Measurements from ENCODE around the gene CNTNAP2. TPM values are rescaled to one million over a fixed set of nuclear protein-coding genes. Genes with fewer than 3 reads are reported as not detected.

Gene CNTNAP2
- total and polyA plus RNA-seq, 7 experiments from 2014 or later = 0.02 to 0.48 (median 0.24) TPM; not detected in 2

DNA sequence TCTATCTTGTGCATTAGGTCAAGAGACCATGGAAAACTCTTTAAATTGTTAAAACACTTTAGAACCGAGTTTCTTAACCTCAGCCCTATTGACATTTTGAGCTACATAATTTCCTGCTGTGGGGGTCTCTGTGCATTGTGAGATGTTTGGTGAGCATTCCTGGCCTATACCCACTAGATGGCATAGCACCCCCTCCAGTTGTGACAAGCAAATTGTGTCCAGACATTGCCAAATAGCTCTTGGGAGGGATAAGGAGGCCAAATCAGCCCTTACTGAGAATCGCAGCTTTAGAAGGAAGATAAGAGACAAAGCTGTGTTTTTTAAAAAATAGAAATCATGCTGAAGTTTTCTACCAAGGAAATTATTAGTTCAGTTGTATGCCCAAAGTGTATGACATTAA, 1315.5 kb downstream of the CNTNAP2 start:
- intact Hi-C loops (cut with micrococcal nuclease) = no loop called here
- Histone ChIP-seq H3K4me3 (ENCODE audit: low read length) (no peak overlapping the region), H3K27ac (ENCODE audit: low read depth, low read length) (no peak overlapping the region), H3K27me3 (ENCODE audit: control insufficient read depth in 2 of 2, insufficient read depth in 2 of 2, low read length in 2 of 2) (no peaks in the 10 kb centered on the region), H3K9me3 (ENCODE audit: control insufficient read depth in 2 of 3, low read length in 3 of 3) (no peaks in the 10 kb centered on the region), H3K4me1 (ENCODE audit: control insufficient read depth in 2 of 2, insufficient read depth in 2 of 2, low read length in 2 of 2) (no peaks in the 10 kb centered on the region), H3K36me3 (ENCODE audit: control insufficient read depth in 2 of 3, insufficient read depth in 3 of 3, low read length in 3 of 3) (no peaks in the 10 kb centered on the region)
- Mint-ChIP-seq H3K27me3 (no peaks in the 10 kb centered on the region), H3K4me1 (no peaks in the 10 kb centered on the region), H3K9me3 (peaks cover 3 to 16% (median 4%) of the 10 kb centered on the region in 11 donors), H3K4me3 (no peak overlapping the region), H3K36me3 (no peaks in the 10 kb centered on the region), H3K27ac (no peak overlapping the region)
- no peak for ATAC-seq
- ChIA-PET POLR2A (no interaction called here), CTCF (no interaction called here)
- DNase-seq = no peak

DNA sequence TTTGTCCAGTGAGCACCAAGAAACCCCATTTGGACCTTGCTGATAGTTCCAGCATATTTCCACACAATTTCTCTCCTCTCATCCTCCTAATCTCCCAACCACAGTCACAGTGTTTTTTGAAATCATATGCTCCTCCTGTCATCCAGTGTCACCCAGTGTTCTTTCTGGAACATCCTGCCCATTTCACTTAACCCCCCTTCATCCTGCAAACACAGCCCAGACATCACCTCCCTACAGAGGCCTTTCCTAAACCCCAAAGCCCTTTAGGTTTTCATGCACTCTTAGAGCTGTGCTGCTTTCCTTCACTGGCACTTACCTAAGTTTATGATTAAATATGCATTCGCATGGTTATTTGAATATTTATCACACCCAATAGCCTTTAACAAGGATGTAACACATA, 1316.0 kb downstream of the CNTNAP2 start:
- Histone ChIP-seq H3K27me3 (ENCODE audit: control insufficient read depth in 2 of 2, insufficient read depth in 2 of 2, low read length in 2 of 2) (no peaks in the 10 kb centered on the region), H3K27ac (ENCODE audit: low read depth, low read length) (no peak overlapping the region), H3K9me3 (ENCODE audit: control insufficient read depth in 2 of 3, low read length in 3 of 3) (no peaks in the 10 kb centered on the region), H3K36me3 (ENCODE audit: control insufficient read depth in 2 of 3, insufficient read depth in 3 of 3, low read length in 3 of 3) (no peaks in the 10 kb centered on the region), H3K4me3 (ENCODE audit: low read length) (no peak overlapping the region), H3K4me1 (ENCODE audit: control insufficient read depth in 2 of 2, insufficient read depth in 2 of 2, low read length in 2 of 2) (no peaks in the 10 kb centered on the region)
- Mint-ChIP-seq H3K27ac (no peak overlapping the region), H3K36me3 (no peaks in the 10 kb centered on the region), H3K27me3 (no peaks in the 10 kb centered on the region), H3K9me3 (peaks cover 0 to 16% (median 4%) of the 10 kb centered on the region in 11 donors), H3K4me3 (no peak overlapping the region), H3K4me1 (no peaks in the 10 kb centered on the region)
- intact Hi-C loops (cut with micrococcal nuclease) = no loop called here
- CTCF ChIA-PET = no interaction called here
- no peak for ATAC-seq
- POLR2A ChIA-PET = no interaction called here
- DNase-seq = no peak

- DNase-seq = no peak
- H3K4me1 ChIP-seq (ENCODE audit: control insufficient read depth in 2 of 2, insufficient read depth in 2 of 2, low read length in 2 of 2) = no peaks in the 10 kb centered on the region
- Mint-ChIP-seq H3K36me3 (peaks cover 0 to 4% (median 0%) of the 10 kb centered on the region in 5 donors), H3K9me3 (peaks cover 2 to 32% (median 11%) of the 10 kb centered on the region in 11 donors), H3K27ac (no peak overlapping the region), H3K27me3 (no peaks in the 10 kb centered on the region), H3K4me1 (no peaks in the 10 kb centered on the region), H3K4me3 (no peak overlapping the region)
- POLR2A ChIA-PET = no interaction called here
- ATAC-seq = no peak
- H3K27me3 ChIP-seq (ENCODE audit: control insufficient read depth in 2 of 2, insufficient read depth in 2 of 2, low read length in 2 of 2) = no peaks in the 10 kb centered on the region
- CTCF ChIA-PET = no interaction called here
- H3K4me3 ChIP-seq (ENCODE audit: low read length) = no peak overlapping the region
- peaks cover 0 to 7% (median 0%) of the 10 kb centered on the region in 3 experiments for H3K9me3 ChIP-seq (ENCODE audit: control insufficient read depth in 2 of 3, low read length in 3 of 3)
- no peak overlapping the region for H3K27ac ChIP-seq (ENCODE audit: low read depth, low read length)
- intact Hi-C loops (cut with micrococcal nuclease) = no loop called here
- H3K36me3 ChIP-seq (ENCODE audit: control insufficient read depth in 2 of 3, insufficient read depth in 3 of 3, low read length in 3 of 3) = no peaks in the 10 kb centered on the region
Measured at GRCh38 chr7:147436718-147437117, 1320.1 kb downstream of the CNTNAP2 start.

DNA sequence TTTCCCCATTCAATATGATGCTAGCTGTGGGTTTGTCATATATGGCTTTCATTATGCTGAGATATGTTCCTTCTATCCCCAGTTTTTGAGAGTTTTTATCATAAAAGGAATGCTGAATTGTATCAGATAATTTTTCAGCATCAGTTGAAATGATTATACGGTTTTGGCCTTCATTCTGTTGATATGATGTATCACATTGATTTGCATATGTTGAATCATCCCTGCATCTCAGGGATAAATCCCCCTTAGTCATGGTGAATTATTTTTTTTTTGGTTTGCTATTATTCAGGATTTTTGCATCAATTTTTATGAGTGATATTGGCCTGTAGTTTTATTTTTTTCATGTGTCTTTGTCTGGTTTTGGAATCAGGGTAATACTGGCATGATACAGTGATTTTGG, 1321.6 kb downstream of the CNTNAP2 start:
- CTCF ChIA-PET = no interaction called here
- H3K27ac Mint-ChIP-seq = no peak overlapping the region
- Histone ChIP-seq H3K36me3 (ENCODE audit: control insufficient read depth in 2 of 3, insufficient read depth in 3 of 3, low read length in 3 of 3) (no peaks in the 10 kb centered on the region), H3K4me3 (ENCODE audit: low read length) (no peak overlapping the region), H3K27ac (ENCODE audit: low read depth, low read length) (no peak overlapping the region), H3K27me3 (ENCODE audit: control insufficient read depth in 2 of 2, insufficient read depth in 2 of 2, low read length in 2 of 2) (no peaks in the 10 kb centered on the region), H3K9me3 (ENCODE audit: control insufficient read depth in 2 of 3, low read length in 3 of 3) (peaks cover 0 to 15% (median 0%) of the 10 kb centered on the region in 3 experiments), H3K4me1 (ENCODE audit: control insufficient read depth in 2 of 2, insufficient read depth in 2 of 2, low read length in 2 of 2) (no peaks in the 10 kb centered on the region)
- no peaks in the 10 kb centered on the region for H3K4me1 Mint-ChIP-seq
- POLR2A ChIA-PET = no interaction called here
- no peaks in the 10 kb centered on the region for H3K27me3 Mint-ChIP-seq
- DNase-seq (no peak), ATAC-seq (no peak)
- peaks cover 0 to 4% (median 0%) of the 10 kb centered on the region in 5 donors for H3K36me3 Mint-ChIP-seq
- no peak overlapping the region for H3K4me3 Mint-ChIP-seq
- intact Hi-C loops (cut with micrococcal nuclease) = no loop called here
- peaks cover 4 to 38% (median 13%) of the 10 kb centered on the region in 11 donors for H3K9me3 Mint-ChIP-seq

GRCh38 chr7:147443942-147444341, 1327.3 kb downstream of the CNTNAP2 start:
- H3K36me3 ChIP-seq (ENCODE audit: control insufficient read depth in 2 of 3, insufficient read depth in 3 of 3, low read length in 3 of 3) = no peaks in the 10 kb centered on the region
- intact Hi-C loops (cut with micrococcal nuclease) = no loop called here
- no peaks in the 10 kb centered on the region for H3K27me3 ChIP-seq (ENCODE audit: control insufficient read depth in 2 of 2, insufficient read depth in 2 of 2, low read length in 2 of 2)
- peaks cover 0 to 4% (median 3%) of the 10 kb centered on the region in 5 donors for H3K36me3 Mint-ChIP-seq
- ChIA-PET CTCF (no interaction called here), POLR2A (interaction anchor here (0.8 kb wide), 1 partner anchor 61 kb away, joined by 3 read pairs; no protein-coding TSS in a partner anchor)
- no peaks in the 10 kb centered on the region for H3K27me3 Mint-ChIP-seq
- no peaks in the 10 kb centered on the region for H3K4me1 ChIP-seq (ENCODE audit: control insufficient read depth in 2 of 2, insufficient read depth in 2 of 2, low read length in 2 of 2)
- DNase-seq (no peak), ATAC-seq (no peak)
- H3K4me3 ChIP-seq (ENCODE audit: low read length) = no peak overlapping the region
- no peak overlapping the region for H3K27ac ChIP-seq (ENCODE audit: low read depth, low read length)
- peaks cover 4 to 46% (median 17%) of the 10 kb centered on the region in 11 donors for H3K9me3 Mint-ChIP-seq
- no peak overlapping the region for H3K4me3 Mint-ChIP-seq
- no peaks in the 10 kb centered on the region for H3K4me1 Mint-ChIP-seq
- H3K27ac Mint-ChIP-seq = no peak overlapping the region
- peaks cover 0 to 15% (median 0%) of the 10 kb centered on the region in 3 experiments for H3K9me3 ChIP-seq (ENCODE audit: control insufficient read depth in 2 of 3, low read length in 3 of 3)

- no peak overlapping the region for H3K4me3 Mint-ChIP-seq
- no peaks in the 10 kb centered on the region for H3K27me3 Mint-ChIP-seq
- intact Hi-C loops (cut with micrococcal nuclease) = no loop called here
- Histone ChIP-seq H3K27me3 (ENCODE audit: control insufficient read depth in 2 of 2, insufficient read depth in 2 of 2, low read length in 2 of 2) (no peaks in the 10 kb centered on the region), H3K9me3 (ENCODE audit: control insufficient read depth in 2 of 3, low read length in 3 of 3) (no peaks in the 10 kb centered on the region), H3K36me3 (ENCODE audit: control insufficient read depth in 2 of 3, insufficient read depth in 3 of 3, low read length in 3 of 3) (no peaks in the 10 kb centered on the region), H3K4me3 (ENCODE audit: low read length) (no peak overlapping the region), H3K4me1 (ENCODE audit: control insufficient read depth in 2 of 2, insufficient read depth in 2 of 2, low read length in 2 of 2) (no peaks in the 10 kb centered on the region), H3K27ac (ENCODE audit: low read depth, low read length) (no peak overlapping the region)
- POLR2A ChIA-PET = no interaction called here
- no peaks in the 10 kb centered on the region for H3K4me1 Mint-ChIP-seq
- H3K9me3 Mint-ChIP-seq = peaks cover 0 to 13% (median 3%) of the 10 kb centered on the region in 11 donors
- CTCF ChIA-PET = no interaction called here
- no peak for ATAC-seq
- DNase-seq = no peak
- H3K27ac Mint-ChIP-seq = no peak overlapping the region
- H3K36me3 Mint-ChIP-seq = no peaks in the 10 kb centered on the region
Measured at GRCh38 chr7:147452816-147453215, 1336.2 kb downstream of the CNTNAP2 start.

DNA sequence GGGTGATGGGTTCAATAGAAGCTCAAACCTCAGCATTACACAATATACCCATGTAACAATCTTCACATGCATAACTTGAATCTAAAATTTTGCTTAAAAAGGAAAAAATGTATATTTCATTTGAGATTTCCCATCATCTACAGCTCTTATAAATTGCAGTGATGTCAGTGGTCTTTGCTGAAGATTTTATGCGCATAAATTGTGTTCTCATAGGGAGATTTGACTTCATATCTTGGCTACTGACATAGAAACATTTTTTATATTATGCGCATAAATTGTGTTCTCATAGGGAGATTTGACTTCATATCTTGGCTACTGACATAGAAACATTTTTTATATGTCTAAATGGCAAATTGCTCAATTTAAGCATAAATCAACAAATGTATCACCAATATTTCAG, 1348.6 kb downstream of the CNTNAP2 start:
- Mint-ChIP-seq H3K27me3 (no peaks in the 10 kb centered on the region), H3K9me3 (peaks cover 0 to 12% (median 3%) of the 10 kb centered on the region in 11 donors), H3K27ac (no peak overlapping the region), H3K36me3 (no peaks in the 10 kb centered on the region), H3K4me1 (no peaks in the 10 kb centered on the region), H3K4me3 (no peak overlapping the region)
- no peak for DNase-seq
- H3K27me3 ChIP-seq (ENCODE audit: control insufficient read depth in 2 of 2, insufficient read depth in 2 of 2, low read length in 2 of 2) = no peaks in the 10 kb centered on the region
- intact Hi-C loops (cut with micrococcal nuclease) = no loop called here
- no peak for ATAC-seq
- POLR2A ChIA-PET = no interaction called here
- H3K36me3 ChIP-seq (ENCODE audit: control insufficient read depth in 2 of 3, insufficient read depth in 3 of 3, low read length in 3 of 3) = no peaks in the 10 kb centered on the region
- H3K9me3 ChIP-seq (ENCODE audit: control insufficient read depth in 2 of 3, low read length in 3 of 3) = no peaks in the 10 kb centered on the region
- H3K4me3 ChIP-seq (ENCODE audit: low read length) = no peak overlapping the region
- no peak overlapping the region for H3K27ac ChIP-seq (ENCODE audit: low read depth, low read length)
- CTCF ChIA-PET = no interaction called here
- no peaks in the 10 kb centered on the region for H3K4me1 ChIP-seq (ENCODE audit: control insufficient read depth in 2 of 2, insufficient read depth in 2 of 2, low read length in 2 of 2)
